ENCODE data around the gene SLC43A3. TPM values are rescaled to one million over a fixed set of nuclear protein-coding genes. Genes with fewer than 3 reads are reported as not detected.

SLC43A3 gene
- total and polyA plus RNA-seq, 5 donors: 20.7 to 37.0 (median 27.9) TPM

- Histone ChIP-seq H3K27ac (ENCODE audit: low read length) (no peak overlapping the region), H3K4me1 (ENCODE audit: control insufficient read depth, insufficient read depth, low read length) (no peaks in the 10 kb centered on the region), H3K9me3 (ENCODE audit: control insufficient read depth, low read length) (no peaks in the 10 kb centered on the region), H3K27me3 (ENCODE audit: control insufficient read depth, insufficient read depth) (no peaks in the 10 kb centered on the region), H3K4me3 (ENCODE audit: low read length) (no peak overlapping the region)
- intact Hi-C loops (cut with DNase I): no loop called here
- WGBS: 60% methylated on average over 26 of the region's 26 CpGs
- DNase-seq: no peak
- no peak for ATAC-seq
These were observed 50.5 kb downstream of the SLC43A3 start for GRCh38 chr11:57376095-57377090.

GRCh38 chr11:57375490-57375889 is 51.4 kb downstream of the SLC43A3 start:
- WGBS: 58% methylated on average over 2 of the region's 2 CpGs
- Histone ChIP-seq H3K9me3 (ENCODE audit: control insufficient read depth, low read length) (no peaks in the 10 kb centered on the region), H3K27me3 (ENCODE audit: control insufficient read depth, insufficient read depth) (no peaks in the 10 kb centered on the region), H3K4me3 (ENCODE audit: low read length) (no peak overlapping the region), H3K27ac (ENCODE audit: low read length) (no peak overlapping the region), H3K4me1 (ENCODE audit: control insufficient read depth, insufficient read depth, low read length) (no peaks in the 10 kb centered on the region)
- intact Hi-C loops (cut with DNase I): no loop called here
- no peak for DNase-seq
- ATAC-seq: no peak

GRCh38 chr11:57374966-57375365 is 52.0 kb downstream of the SLC43A3 start:
- Histone ChIP-seq H3K27me3 (ENCODE audit: control insufficient read depth, insufficient read depth) (no peaks in the 10 kb centered on the region), H3K9me3 (ENCODE audit: control insufficient read depth, low read length) (no peaks in the 10 kb centered on the region), H3K27ac (ENCODE audit: low read length) (no peak overlapping the region), H3K4me3 (ENCODE audit: low read length) (no peak overlapping the region), H3K4me1 (ENCODE audit: control insufficient read depth, insufficient read depth, low read length) (no peaks in the 10 kb centered on the region)
- intact Hi-C loops (cut with DNase I): no loop called here
- DNase-seq (no peak), ATAC-seq (no peak)
- WGBS: 95% methylated on average over 3 of the region's 3 CpGs

- ATAC-seq: peak; percentile 51 to 70
- no peak overlapping the region for H3K27ac ChIP-seq (ENCODE audit: low read length)
- no peaks in the 10 kb centered on the region for H3K9me3 ChIP-seq (ENCODE audit: control insufficient read depth, low read length)
- no peaks in the 10 kb centered on the region for H3K27me3 ChIP-seq (ENCODE audit: control insufficient read depth, insufficient read depth)
- no peak overlapping the region for H3K4me3 ChIP-seq (ENCODE audit: low read length)
- WGBS: 19% methylated on average over 3 of the region's 3 CpGs
- intact Hi-C loops (cut with DNase I): no loop called here
- no peak for DNase-seq
- no peaks in the 10 kb centered on the region for H3K4me1 ChIP-seq (ENCODE audit: control insufficient read depth, insufficient read depth, low read length)
These were observed 53.8 kb downstream of the SLC43A3 start for GRCh38 chr11:57373146-57373545.

GRCh38 chr11:57370941-57371340 is 56.0 kb downstream of the SLC43A3 start:
- H3K27me3 ChIP-seq (ENCODE audit: control insufficient read depth, insufficient read depth): no peaks in the 10 kb centered on the region
- H3K27ac ChIP-seq (ENCODE audit: low read length): no peak overlapping the region
- DNase-seq (no peak), ATAC-seq (no peak)
- no peaks in the 10 kb centered on the region for H3K9me3 ChIP-seq (ENCODE audit: control insufficient read depth, low read length)
- intact Hi-C loops (cut with DNase I): no loop called here
- H3K4me3 ChIP-seq (ENCODE audit: low read length): no peak overlapping the region
- H3K4me1 ChIP-seq (ENCODE audit: control insufficient read depth, insufficient read depth, low read length): no peaks in the 10 kb centered on the region

- Histone ChIP-seq H3K27me3 (ENCODE audit: control insufficient read depth, insufficient read depth) (no peaks in the 10 kb centered on the region), H3K27ac (ENCODE audit: low read length) (no peak overlapping the region), H3K4me1 (ENCODE audit: control insufficient read depth, insufficient read depth, low read length) (no peaks in the 10 kb centered on the region), H3K9me3 (ENCODE audit: control insufficient read depth, low read length) (no peaks in the 10 kb centered on the region), H3K4me3 (ENCODE audit: low read length) (no peak overlapping the region)
- ATAC-seq (no peak), DNase-seq (no peak)
- WGBS: 85% methylated on average over 7 of the region's 7 CpGs
- intact Hi-C loops (cut with DNase I): no loop called here
These were observed 56.7 kb downstream of the SLC43A3 start for GRCh38 chr11:57370251-57370650.

GRCh38 chr11:57368845-57369232 is 58.1 kb downstream of the SLC43A3 start:
- no peak overlapping the region for H3K4me3 ChIP-seq (ENCODE audit: low read length)
- 78% methylated on average over 5 of the region's 5 CpGs for WGBS
- H3K4me1 ChIP-seq (ENCODE audit: control insufficient read depth, insufficient read depth, low read length): no peaks in the 10 kb centered on the region
- no peaks in the 10 kb centered on the region for H3K27me3 ChIP-seq (ENCODE audit: control insufficient read depth, insufficient read depth)
- no peaks in the 10 kb centered on the region for H3K9me3 ChIP-seq (ENCODE audit: control insufficient read depth, low read length)
- DNase-seq (no peak), ATAC-seq (no peak)
- intact Hi-C loops (cut with DNase I): no loop called here
- H3K27ac ChIP-seq (ENCODE audit: low read length): no peak overlapping the region

GRCh38 chr11:57368106-57368844 is 58.6 kb downstream of the SLC43A3 start:
- no peak for DNase-seq
- WGBS: 63% methylated on average over 19 of the region's 19 CpGs

GRCh38 chr11:57364851-57365660 is 61.9 kb downstream of the SLC43A3 start:
- 81% methylated on average over 9 of the region's 9 CpGs for WGBS
- no peaks in the 10 kb centered on the region for H3K4me1 ChIP-seq (ENCODE audit: control insufficient read depth, insufficient read depth, low read length)
- no peaks in the 10 kb centered on the region for H3K9me3 ChIP-seq (ENCODE audit: control insufficient read depth, low read length)
- ATAC-seq (no peak), DNase-seq (no peak)
- intact Hi-C loops (cut with DNase I): no loop called here
- no peak overlapping the region for H3K27ac ChIP-seq (ENCODE audit: low read length)
- H3K27me3 ChIP-seq (ENCODE audit: control insufficient read depth, insufficient read depth): no peaks in the 10 kb centered on the region
- H3K4me3 ChIP-seq (ENCODE audit: low read length): no peak overlapping the region

More at GRCh38 chr11:57368106-57368844, 58.6 kb downstream of the SLC43A3 start:
- intact Hi-C loops (cut with DNase I): no loop called here
- Histone ChIP-seq H3K27me3 (ENCODE audit: control insufficient read depth, insufficient read depth) (no peaks in the 10 kb centered on the region), H3K27ac (ENCODE audit: low read length) (no peak overlapping the region), H3K4me3 (ENCODE audit: low read length) (no peak overlapping the region), H3K4me1 (ENCODE audit: control insufficient read depth, insufficient read depth, low read length) (no peaks in the 10 kb centered on the region), H3K9me3 (ENCODE audit: control insufficient read depth, low read length) (no peaks in the 10 kb centered on the region)
- no peak for ATAC-seq

GRCh38 chr11:57363131-57364080 is 63.5 kb downstream of the SLC43A3 start:
- WGBS: 57% methylated on average over 7 of the region's 7 CpGs
- DNase-seq: no peak
- H3K4me3 ChIP-seq (ENCODE audit: low read length): no peak overlapping the region
- no peak for ATAC-seq
- H3K9me3 ChIP-seq (ENCODE audit: control insufficient read depth, low read length): no peaks in the 10 kb centered on the region
- H3K27me3 ChIP-seq (ENCODE audit: control insufficient read depth, insufficient read depth): no peaks in the 10 kb centered on the region
- intact Hi-C loops (cut with DNase I): no loop called here
- H3K27ac ChIP-seq (ENCODE audit: low read length): no peak overlapping the region
- no peaks in the 10 kb centered on the region for H3K4me1 ChIP-seq (ENCODE audit: control insufficient read depth, insufficient read depth, low read length)
